ENCODE results near the gene MAN2A1. TPM values are rescaled to one million over a fixed set of nuclear protein-coding genes. Genes with fewer than 3 reads are reported as not detected.

The MAN2A1 gene
- total RNA-seq, 1 donor from 2014 or later, result 9.2 TPM

DNA sequence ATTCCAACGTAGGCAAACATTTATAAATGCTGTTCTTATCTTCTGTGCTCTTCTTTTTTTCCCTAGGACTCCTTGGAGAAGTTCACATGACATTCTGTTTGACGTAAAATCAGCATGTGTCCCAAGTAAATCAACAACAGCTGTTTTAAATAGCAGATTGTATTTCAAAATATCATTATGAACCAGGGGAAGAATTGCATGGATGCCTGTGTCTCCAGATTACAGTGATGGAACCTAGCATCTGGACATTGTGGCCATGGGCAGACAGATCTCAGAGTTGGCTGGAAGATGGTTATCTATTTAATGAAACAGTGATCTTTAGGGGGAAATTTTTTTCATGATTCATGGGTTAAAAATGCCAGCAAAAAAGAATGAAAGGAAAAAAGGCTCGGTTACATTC is 222.0 kb downstream of the MAN2A1 start:
- intact Hi-C loops (cut with micrococcal nuclease), result no loop called here
- Histone ChIP-seq H3K4me1 (no peaks in the 10 kb centered on the region), H3K4me3 (no peak overlapping the region), H3K27ac (replicated peaks) (peak overlapping the region; percentile 36), H3K36me3 (no peaks in the 10 kb centered on the region), H3K9me3 (replicated peaks) (no peaks in the 10 kb centered on the region), H3K27me3 (ENCODE audit: low read depth) (peaks cover 49% of the 10 kb centered on the region)
- TF ChIP-seq, protein P1, sequence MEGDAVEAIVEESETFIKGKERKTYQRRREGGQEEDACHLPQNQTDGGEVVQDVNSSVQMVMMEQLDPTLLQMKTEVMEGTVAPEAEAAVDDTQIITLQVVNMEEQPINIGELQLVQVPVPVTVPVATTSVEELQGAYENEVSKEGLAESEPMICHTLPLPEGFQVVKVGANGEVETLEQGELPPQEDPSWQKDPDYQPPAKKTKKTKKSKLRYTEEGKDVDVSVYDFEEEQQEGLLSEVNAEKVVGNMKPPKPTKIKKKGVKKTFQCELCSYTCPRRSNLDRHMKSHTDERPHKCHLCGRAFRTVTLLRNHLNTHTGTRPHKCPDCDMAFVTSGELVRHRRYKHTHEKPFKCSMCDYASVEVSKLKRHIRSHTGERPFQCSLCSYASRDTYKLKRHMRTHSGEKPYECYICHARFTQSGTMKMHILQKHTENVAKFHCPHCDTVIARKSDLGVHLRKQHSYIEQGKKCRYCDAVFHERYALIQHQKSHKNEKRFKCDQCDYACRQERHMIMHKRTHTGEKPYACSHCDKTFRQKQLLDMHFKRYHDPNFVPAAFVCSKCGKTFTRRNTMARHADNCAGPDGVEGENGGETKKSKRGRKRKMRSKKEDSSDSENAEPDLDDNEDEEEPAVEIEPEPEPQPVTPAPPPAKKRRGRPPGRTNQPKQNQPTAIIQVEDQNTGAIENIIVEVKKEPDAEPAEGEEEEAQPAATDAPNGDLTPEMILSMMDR (IDR thresholded peaks at IDR 0.05; ENCODE audit: borderline replicate concordance), result no peak
- no peak for DNase-seq

DNA sequence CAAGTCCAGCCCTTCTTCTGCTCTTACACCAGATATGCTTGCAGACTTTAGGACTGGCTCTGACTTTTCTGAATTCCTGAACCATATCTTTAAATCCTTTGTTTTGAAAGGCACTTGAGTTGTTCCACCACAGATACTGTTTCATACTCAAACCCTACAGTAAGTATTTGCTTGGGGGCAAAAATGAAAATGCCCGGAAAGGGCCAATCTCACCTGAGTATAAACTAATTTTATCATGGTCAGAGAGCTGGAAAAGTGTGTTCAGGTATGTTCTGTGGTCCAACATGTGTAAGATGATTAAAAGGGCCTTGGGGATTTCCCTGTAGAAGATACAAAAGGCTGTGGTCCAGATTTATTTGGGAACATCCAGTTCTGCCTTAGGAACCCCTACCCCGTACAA is 225.2 kb downstream of the MAN2A1 start:
- DNase-seq, result no peak
- H3K9me3 ChIP-seq (replicated peaks), result peaks cover 3% of the 10 kb centered on the region
- no peak overlapping the region for H3K4me3 ChIP-seq
- intact Hi-C loops (cut with micrococcal nuclease), result no loop called here
- no peak overlapping the region for H3K27ac ChIP-seq (replicated peaks)
- no peaks in the 10 kb centered on the region for H3K36me3 ChIP-seq
- H3K4me1 ChIP-seq, result no peaks in the 10 kb centered on the region
- TF ChIP-seq, protein P1 (IDR thresholded peaks at IDR 0.05; ENCODE audit: borderline replicate concordance), result no peak
- peaks cover 31% of the 10 kb centered on the region for H3K27me3 ChIP-seq (ENCODE audit: low read depth)

DNA sequence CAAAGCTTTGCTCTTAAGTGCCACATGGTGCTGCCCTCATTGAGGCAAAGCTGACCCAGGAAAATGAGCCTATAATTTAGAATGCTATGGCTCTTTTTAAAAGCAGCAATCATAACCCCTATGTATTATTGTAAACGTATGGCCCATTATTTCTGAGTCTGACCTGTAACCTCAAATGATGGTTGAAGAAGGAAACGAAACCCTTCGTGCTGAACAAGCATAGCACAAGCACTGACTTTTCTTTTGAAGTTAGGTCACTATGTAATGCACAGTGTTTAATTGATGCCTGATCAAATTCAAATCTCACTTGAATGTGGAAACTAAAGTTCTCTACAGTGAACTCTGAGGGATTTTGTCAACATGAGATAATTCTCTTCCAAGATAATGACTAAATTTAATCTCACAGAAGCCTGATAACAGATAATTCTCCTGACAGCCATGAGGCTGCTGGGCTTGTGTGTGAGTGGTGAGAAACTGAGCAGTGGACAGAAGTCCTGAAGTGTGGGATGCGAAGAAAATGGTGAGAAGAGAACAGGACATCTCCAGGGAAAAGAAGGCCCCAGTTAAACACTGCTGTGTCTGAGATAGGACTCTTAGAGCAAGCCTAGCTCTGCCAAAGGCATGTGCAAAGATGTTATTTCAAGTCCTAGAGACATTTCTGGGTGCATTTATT is 226.9 kb downstream of the MAN2A1 start:
- no peak overlapping the region for H3K4me3 ChIP-seq
- H3K27ac ChIP-seq (replicated peaks), result no peak overlapping the region
- DNase-seq, result no peak
- peaks cover 7% of the 10 kb centered on the region for H3K4me1 ChIP-seq
- TF ChIP-seq, protein P1 (IDR thresholded peaks at IDR 0.05; ENCODE audit: borderline replicate concordance), result no peak
- intact Hi-C loops (cut with micrococcal nuclease), result no loop called here
- H3K36me3 ChIP-seq, result no peaks in the 10 kb centered on the region
- H3K9me3 ChIP-seq (replicated peaks), result peaks cover 3% of the 10 kb centered on the region
- H3K27me3 ChIP-seq (ENCODE audit: low read depth), result peaks cover 18% of the 10 kb centered on the region

Data from left ventricle myocardium inferior (tissue), 1 donor.